Measurements from ENCODE around the gene ATG4C. TPM values are rescaled to one million over a fixed set of nuclear protein-coding genes. Genes with fewer than 3 reads are reported as not detected.
"Not testable (repeated sequence)": the region's sequence is repeated elsewhere in the genome, so short reads cannot be mapped to it uniquely, and the experiment has no call there.

The ATG4C gene, protein sequence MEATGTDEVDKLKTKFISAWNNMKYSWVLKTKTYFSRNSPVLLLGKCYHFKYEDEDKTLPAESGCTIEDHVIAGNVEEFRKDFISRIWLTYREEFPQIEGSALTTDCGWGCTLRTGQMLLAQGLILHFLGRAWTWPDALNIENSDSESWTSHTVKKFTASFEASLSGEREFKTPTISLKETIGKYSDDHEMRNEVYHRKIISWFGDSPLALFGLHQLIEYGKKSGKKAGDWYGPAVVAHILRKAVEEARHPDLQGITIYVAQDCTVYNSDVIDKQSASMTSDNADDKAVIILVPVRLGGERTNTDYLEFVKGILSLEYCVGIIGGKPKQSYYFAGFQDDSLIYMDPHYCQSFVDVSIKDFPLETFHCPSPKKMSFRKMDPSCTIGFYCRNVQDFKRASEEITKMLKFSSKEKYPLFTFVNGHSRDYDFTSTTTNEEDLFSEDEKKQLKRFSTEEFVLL
- 1 to 10 TPM; 1.7 to 3.0 TPM for polyA plus RNA-seq

DNA sequence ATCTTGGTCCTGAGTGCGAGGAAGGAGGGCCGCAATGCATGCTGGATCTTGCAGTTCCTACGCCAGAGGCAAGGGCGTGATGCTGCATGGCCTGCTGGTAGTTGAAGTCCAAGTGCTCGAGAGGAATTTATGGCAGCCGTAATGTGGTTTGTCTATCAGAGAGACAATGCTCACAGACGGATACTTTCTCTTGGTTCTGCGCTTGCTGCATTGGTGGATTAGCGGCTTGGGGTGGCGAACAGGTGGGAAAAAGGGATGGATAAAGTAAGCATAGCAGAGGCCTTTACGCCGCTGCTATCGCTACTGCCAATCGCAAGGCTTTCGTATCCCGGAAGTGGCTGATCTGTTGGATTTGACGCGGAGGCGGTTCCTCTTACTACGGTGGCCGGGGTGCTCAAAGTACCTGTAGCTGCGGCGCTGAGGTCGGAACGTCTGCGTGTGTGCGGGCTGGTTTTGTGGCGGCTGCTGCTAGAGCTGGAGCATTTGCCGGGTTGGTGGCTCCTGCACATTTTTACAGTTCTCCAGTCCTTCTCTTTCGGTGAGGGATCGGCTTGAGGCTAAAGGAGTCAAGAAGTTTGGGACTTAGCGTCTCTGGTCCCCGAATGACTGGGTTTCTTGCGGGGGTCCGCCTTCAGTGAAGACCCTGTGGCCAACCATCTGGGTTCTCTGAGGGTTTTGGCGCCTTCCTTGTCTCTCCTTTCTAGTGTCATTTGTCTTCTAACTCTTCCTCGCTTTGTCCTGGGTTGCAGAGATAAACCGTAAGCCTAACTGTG lies at the start of gene ATG4C:
TSS of gene ATG4C (plus strand) at position 397 of the 773 bp plus-strand sequence. CDS start 19,655 bp downstream, outside the sequence.
- H3K27ac ChIP-seq (ENCODE audit: low read depth in 2 of 2, low read length in 1 of 2): peak within 1 kb of the TSS; percentile 88 to 99
- 0% methylated on average over 38 of the region's 38 CpGs for WGBS, 2 donors
- H3K27me3 ChIP-seq (ENCODE audit: control insufficient read depth in 1 of 2, insufficient read depth in 2 of 2, low read length in 2 of 2): no peaks in the 10 kb centered on the region
- H3K36me3 ChIP-seq (ENCODE audit: control insufficient read depth in 2 of 2, insufficient read depth in 2 of 2, low read length in 1 of 2): no peaks in the 10 kb centered on the region
- H3K9me3 ChIP-seq (ENCODE audit: control insufficient read depth in 2 of 2, insufficient read depth in 1 of 2, low read depth in 1 of 2, low read length in 1 of 2): no peaks in the 10 kb centered on the region
- peak within 1 kb of the TSS; percentile 61 to 90 for H3K4me3 ChIP-seq (ENCODE audit: low read depth in 1 of 2, low read length in 2 of 2)
- no peaks in the 10 kb centered on the region for H3K4me1 ChIP-seq (ENCODE audit: control insufficient read depth in 2 of 2, insufficient read depth in 2 of 2, low read length in 1 of 2)

DNA sequence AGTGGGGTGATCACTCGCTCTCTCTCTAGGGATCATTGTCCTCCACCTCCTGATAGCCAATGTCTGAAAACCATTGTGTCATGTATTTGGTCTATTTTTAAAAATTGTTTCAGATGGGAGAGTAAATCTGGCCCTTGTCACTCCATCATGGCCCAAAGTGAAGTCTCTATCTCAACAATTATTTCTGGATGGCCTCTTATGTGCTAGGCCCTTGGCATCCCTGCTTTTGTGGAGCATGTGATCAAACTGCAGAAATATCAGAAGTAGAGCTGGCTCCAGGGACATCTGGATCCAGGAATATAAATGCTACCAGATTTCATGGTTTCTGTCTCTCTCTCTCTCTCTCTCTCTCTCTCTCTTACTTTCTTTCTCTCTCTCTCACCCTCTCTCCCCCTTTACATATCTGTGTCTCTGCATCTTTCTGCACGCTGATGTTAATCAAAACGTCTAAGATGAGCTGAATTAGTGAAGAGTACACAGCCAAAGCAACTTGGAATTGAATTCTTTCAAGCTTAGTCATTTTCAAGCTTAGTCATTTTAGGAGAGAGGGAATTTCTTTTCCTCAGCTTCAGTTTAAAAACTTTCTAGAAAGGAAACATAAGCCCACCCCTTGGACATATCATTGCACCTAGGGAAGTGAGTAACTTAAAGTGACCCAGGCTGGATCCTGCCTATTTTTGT lies 48.3 kb upstream of the ATG4C start:
- Histone ChIP-seq H3K4me3 (ENCODE audit: low read depth in 1 of 2, low read length in 2 of 2) (no peak overlapping the region), H3K36me3 (ENCODE audit: control insufficient read depth in 2 of 2, insufficient read depth in 2 of 2, low read length in 1 of 2) (no peaks in the 10 kb centered on the region), H3K27ac (ENCODE audit: low read depth in 2 of 2, low read length in 1 of 2) (no peak overlapping the region), H3K27me3 (ENCODE audit: control insufficient read depth in 1 of 2, insufficient read depth in 2 of 2, low read length in 2 of 2) (no peaks in the 10 kb centered on the region), H3K4me1 (ENCODE audit: control insufficient read depth in 2 of 2, insufficient read depth in 2 of 2, low read length in 1 of 2) (no peaks in the 10 kb centered on the region), H3K9me3 (ENCODE audit: control insufficient read depth in 2 of 2, insufficient read depth in 1 of 2, low read depth in 1 of 2, low read length in 1 of 2) (no peaks in the 10 kb centered on the region)
- 59 to 64% methylated on average over 3 of the region's 3 CpGs for WGBS, 2 donors

DNA sequence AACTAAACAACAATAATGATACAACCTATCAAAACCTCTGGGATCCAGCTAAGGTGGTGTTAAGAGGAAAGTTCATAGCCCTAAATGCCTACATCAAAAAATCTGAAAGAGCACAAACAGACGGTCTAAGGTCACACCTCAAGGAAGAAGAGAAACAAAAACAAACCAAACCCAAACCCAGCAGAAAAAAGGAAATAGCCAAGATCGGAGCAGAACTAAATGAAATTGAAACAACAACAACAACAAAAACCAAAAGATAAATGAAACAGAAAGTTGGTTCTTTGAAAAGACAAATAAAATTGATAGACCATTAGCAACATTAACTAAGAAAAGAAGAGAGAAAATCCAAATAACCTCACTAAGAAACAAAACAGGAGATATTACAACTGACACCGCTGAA lies 43.2 kb upstream of the ATG4C start:
- H3K4me3 ChIP-seq (ENCODE audit: low read depth in 1 of 2, low read length in 2 of 2); H3K36me3 ChIP-seq (ENCODE audit: control insufficient read depth in 2 of 2, insufficient read depth in 2 of 2, low read length in 1 of 2); H3K27me3 ChIP-seq (ENCODE audit: control insufficient read depth in 1 of 2, insufficient read depth in 2 of 2, low read length in 2 of 2); H3K9me3 ChIP-seq (ENCODE audit: control insufficient read depth in 2 of 2, insufficient read depth in 1 of 2, low read depth in 1 of 2, low read length in 1 of 2); H3K27ac ChIP-seq (ENCODE audit: low read depth in 2 of 2, low read length in 1 of 2); H3K4me1 ChIP-seq (ENCODE audit: control insufficient read depth in 2 of 2, insufficient read depth in 2 of 2, low read length in 1 of 2): not testable (repeated sequence)
- WGBS, 2 donors: 72 to 73% methylated on average over 3 of the region's 3 CpGs

DNA sequence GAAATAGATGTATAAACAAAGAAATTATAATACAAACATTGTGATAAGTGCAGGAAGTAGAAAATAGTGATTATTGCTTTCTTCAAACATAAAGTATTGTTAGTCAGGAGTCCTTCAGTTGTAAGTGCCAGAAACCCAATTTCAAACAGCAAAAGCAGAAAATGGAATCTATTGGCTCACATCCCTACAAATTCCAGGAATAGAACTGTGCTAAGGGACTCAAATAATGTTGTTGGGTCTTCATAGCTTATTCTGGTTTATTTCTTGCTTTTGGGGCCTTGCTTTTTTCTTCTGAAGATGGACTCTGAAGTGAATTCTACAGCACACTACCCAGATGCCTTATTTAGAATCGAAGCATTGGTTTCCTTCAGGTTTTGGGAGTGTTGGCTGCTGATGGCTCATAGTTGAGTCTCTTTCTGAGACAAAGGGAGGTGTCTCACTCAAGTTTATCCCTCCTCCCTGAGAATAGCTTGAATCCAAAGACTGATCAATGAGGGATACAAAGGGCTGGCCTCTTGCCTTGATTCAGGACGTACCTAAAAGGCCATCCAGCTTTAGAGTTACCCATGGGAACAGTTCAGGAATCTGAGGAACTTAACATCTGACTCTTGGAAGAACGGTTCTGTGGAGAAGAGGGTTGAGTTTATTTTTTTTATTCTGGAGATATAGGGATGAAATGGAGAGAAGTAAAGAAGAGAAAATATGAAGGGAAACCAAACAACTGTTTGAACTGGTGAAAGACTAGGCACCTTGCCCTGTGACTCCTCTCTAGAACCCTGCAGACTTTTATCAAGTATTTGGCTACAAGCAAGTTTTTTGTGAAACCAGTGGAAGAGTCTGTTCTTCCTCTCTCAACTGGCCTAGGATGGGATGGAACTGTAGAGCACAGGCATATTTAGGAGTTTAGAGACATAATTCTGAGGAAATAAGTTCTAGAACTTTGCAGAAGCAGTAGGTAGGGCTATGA lies 39.0 kb upstream of the ATG4C start:
- no peaks in the 10 kb centered on the region for H3K36me3 ChIP-seq (ENCODE audit: control insufficient read depth in 2 of 2, insufficient read depth in 2 of 2, low read length in 1 of 2)
- no peaks in the 10 kb centered on the region for H3K9me3 ChIP-seq (ENCODE audit: control insufficient read depth in 2 of 2, insufficient read depth in 1 of 2, low read depth in 1 of 2, low read length in 1 of 2)
- no peak overlapping the region for H3K27ac ChIP-seq (ENCODE audit: low read depth in 2 of 2, low read length in 1 of 2)
- H3K27me3 ChIP-seq (ENCODE audit: control insufficient read depth in 1 of 2, insufficient read depth in 2 of 2, low read length in 2 of 2): no peaks in the 10 kb centered on the region
- no peak overlapping the region for H3K4me3 ChIP-seq (ENCODE audit: low read depth in 1 of 2, low read length in 2 of 2)
- H3K4me1 ChIP-seq (ENCODE audit: control insufficient read depth in 2 of 2, insufficient read depth in 2 of 2, low read length in 1 of 2): no peaks in the 10 kb centered on the region
- WGBS, 2 donors: 41 to 43% methylated on average over 3 of the region's 3 CpGs

DNA sequence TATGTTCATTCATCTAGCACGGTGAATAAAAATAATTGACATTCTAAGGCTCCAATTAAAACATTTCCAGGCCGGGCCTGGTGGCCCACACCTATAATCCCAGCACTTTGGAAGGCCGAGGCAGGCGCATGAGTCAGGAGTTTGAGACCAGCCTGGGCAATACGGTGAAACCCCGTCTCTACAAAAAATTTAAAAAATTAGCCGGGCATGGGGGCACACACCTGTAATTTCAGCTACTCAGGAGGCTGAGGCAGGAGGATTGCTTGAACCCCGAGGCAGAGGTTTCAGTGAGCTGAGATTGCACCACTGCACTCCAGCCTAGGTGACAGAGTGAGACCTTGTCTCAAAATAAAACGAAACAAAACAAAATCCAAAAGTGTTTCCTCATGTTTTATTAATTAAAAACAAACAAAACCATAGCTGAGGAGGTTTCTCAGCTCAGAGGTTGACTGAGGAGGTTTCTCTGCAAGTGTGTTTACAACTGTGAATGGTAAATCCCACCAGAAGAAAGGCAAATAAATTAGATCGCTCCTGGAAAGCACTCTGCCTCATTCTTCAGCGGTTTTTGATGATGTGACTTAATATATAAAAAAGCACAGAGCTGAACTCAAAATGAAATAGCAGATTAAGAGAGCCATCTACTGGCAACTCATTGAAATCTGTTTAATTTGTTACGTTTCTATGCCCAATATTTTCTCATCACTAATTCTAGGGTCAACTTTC lies 37.7 kb upstream of the ATG4C start:
- H3K4me1 ChIP-seq (ENCODE audit: control insufficient read depth in 2 of 2, insufficient read depth in 2 of 2, low read length in 1 of 2): no peaks in the 10 kb centered on the region
- no peak overlapping the region for H3K4me3 ChIP-seq (ENCODE audit: low read depth in 1 of 2, low read length in 2 of 2)
- 57% methylated on average over 12 of the region's 12 CpGs for WGBS, 2 donors
- no peaks in the 10 kb centered on the region for H3K27me3 ChIP-seq (ENCODE audit: control insufficient read depth in 1 of 2, insufficient read depth in 2 of 2, low read length in 2 of 2)
- no peaks in the 10 kb centered on the region for H3K9me3 ChIP-seq (ENCODE audit: control insufficient read depth in 2 of 2, insufficient read depth in 1 of 2, low read depth in 1 of 2, low read length in 1 of 2)
- H3K36me3 ChIP-seq (ENCODE audit: control insufficient read depth in 2 of 2, insufficient read depth in 2 of 2, low read length in 1 of 2): no peaks in the 10 kb centered on the region
- H3K27ac ChIP-seq (ENCODE audit: low read depth in 2 of 2, low read length in 1 of 2): no peak overlapping the region

DNA sequence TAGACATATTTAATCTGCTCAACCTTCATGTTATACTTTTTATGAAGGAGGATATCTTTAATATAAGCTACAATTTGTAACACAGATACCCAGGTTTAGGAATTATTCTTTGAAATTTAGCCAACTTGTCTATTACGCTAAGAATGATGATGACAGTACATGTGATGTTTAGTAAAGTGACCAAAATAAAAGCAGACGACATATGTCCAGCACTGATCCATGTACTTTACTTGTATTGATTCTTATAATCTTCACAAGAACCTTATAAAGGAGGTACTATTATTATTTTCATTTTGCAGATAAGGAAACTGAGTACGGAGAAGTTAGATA lies 37.2 kb upstream of the ATG4C start:
- Histone ChIP-seq H3K27me3 (ENCODE audit: control insufficient read depth in 1 of 2, insufficient read depth in 2 of 2, low read length in 2 of 2) (no peaks in the 10 kb centered on the region), H3K36me3 (ENCODE audit: control insufficient read depth in 2 of 2, insufficient read depth in 2 of 2, low read length in 1 of 2) (no peaks in the 10 kb centered on the region), H3K4me3 (ENCODE audit: low read depth in 1 of 2, low read length in 2 of 2) (no peak overlapping the region), H3K4me1 (ENCODE audit: control insufficient read depth in 2 of 2, insufficient read depth in 2 of 2, low read length in 1 of 2) (no peaks in the 10 kb centered on the region), H3K9me3 (ENCODE audit: control insufficient read depth in 2 of 2, insufficient read depth in 1 of 2, low read depth in 1 of 2, low read length in 1 of 2) (no peaks in the 10 kb centered on the region), H3K27ac (ENCODE audit: low read depth in 2 of 2, low read length in 1 of 2) (no peak overlapping the region)
- WGBS, 2 donors: 61 to 63% methylated on average over 3 of the region's 3 CpGs

DNA sequence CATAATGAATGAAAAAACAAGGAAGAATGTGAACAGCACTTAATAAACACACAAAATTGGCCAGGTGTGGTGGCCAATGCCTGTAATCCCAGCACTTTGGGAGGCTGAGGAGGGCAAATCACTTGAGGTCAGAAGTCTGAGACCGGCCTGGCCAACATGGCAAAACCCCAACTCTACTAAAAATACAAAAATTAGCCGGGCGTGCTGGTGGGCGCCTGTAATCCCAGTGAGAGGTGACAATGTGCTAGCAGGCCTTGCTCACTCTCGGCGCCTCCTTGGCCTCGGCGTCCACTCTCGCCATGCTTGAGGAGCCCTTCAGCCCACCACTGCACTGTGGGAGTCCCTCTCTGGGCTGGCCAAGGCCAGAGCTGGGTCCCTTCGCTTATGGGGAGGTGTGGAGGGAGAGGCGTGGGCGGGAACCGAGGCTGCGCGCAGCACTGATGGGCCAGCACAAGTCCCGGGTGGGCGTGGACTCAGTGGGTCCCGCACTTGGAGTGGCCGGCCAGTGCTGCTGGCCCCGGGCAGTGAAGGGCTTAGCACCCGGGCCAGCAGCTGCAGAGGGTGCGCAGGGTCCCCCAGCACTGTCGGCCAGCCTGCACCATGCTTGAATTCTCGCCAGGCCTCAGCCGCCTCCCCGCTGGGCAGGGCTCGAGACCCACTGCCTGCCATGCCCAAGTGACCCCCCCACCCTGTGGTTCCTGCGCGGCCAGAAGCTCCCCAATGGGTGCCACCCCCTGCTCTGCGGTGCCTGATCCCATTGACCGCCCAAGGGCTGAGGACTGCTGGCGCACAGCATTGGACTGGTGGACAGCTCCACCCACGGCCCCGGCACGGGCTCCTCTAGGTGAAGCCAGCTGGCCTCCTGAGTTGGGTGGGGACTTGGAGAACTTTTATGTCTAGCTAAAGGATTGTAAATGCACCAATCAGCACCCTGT lies 30.6 kb upstream of the ATG4C start:
- H3K27me3 ChIP-seq (ENCODE audit: control insufficient read depth in 1 of 2, insufficient read depth in 2 of 2, low read length in 2 of 2): no peaks in the 10 kb centered on the region
- H3K36me3 ChIP-seq (ENCODE audit: control insufficient read depth in 2 of 2, insufficient read depth in 2 of 2, low read length in 1 of 2): no peaks in the 10 kb centered on the region
- WGBS, 2 donors: 97 to 98% methylated on average over 32 to 35 of the region's 35 CpGs
- H3K4me1 ChIP-seq (ENCODE audit: control insufficient read depth in 2 of 2, insufficient read depth in 2 of 2, low read length in 1 of 2): no peaks in the 10 kb centered on the region
- no peak overlapping the region for H3K4me3 ChIP-seq (ENCODE audit: low read depth in 1 of 2, low read length in 2 of 2)
- H3K9me3 ChIP-seq (ENCODE audit: control insufficient read depth in 2 of 2, insufficient read depth in 1 of 2, low read depth in 1 of 2, low read length in 1 of 2): no peaks in the 10 kb centered on the region
- no peak overlapping the region for H3K27ac ChIP-seq (ENCODE audit: low read depth in 2 of 2, low read length in 1 of 2)

DNA sequence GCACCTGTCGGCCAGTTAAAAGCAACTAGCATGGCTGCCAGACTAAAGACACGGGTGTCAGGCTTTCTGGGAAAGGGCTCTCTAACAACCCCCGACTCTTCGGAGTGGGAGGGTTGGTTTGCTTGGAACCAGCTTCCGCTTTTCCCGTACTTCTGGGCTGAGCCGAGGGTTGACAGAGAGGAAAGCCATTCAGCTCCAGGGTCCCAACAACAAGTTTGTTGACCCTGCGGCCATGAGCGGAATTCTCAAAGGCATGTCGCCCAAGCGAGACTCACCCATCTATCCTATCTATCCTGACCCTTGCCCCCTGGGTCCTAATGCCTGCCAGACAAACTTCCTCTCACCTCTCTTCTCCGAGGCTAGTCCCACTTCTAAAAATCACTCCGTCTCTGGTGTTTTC lies 29.0 kb upstream of the ATG4C start:
- not testable (repeated sequence) for H3K4me1 ChIP-seq (ENCODE audit: control insufficient read depth in 2 of 2, insufficient read depth in 2 of 2, low read length in 1 of 2); H3K4me3 ChIP-seq (ENCODE audit: low read depth in 1 of 2, low read length in 2 of 2); H3K27ac ChIP-seq (ENCODE audit: low read depth in 2 of 2, low read length in 1 of 2); H3K36me3 ChIP-seq (ENCODE audit: control insufficient read depth in 2 of 2, insufficient read depth in 2 of 2, low read length in 1 of 2); H3K9me3 ChIP-seq (ENCODE audit: control insufficient read depth in 2 of 2, insufficient read depth in 1 of 2, low read depth in 1 of 2, low read length in 1 of 2); H3K27me3 ChIP-seq (ENCODE audit: control insufficient read depth in 1 of 2, insufficient read depth in 2 of 2, low read length in 2 of 2)
- 93% methylated on average over 13 of the region's 13 CpGs for WGBS, 2 donors

All from esophagus (tissue), 2 donors.